Right lobe of liver (tissue), 6 donors: ENCODE results near the gene PLCL1. TPM values are rescaled to one million over a fixed set of nuclear protein-coding genes. Genes with fewer than 3 reads are reported as not detected.

Experiments used
- ATAC-seq, 4 donors: fragments of 200-7000 bp; cut with Tn5 transposase; one replicate each; pipeline ENCODE4 v1.9.1; 2020; ENCODE audit warnings: mild to moderate bottlenecking in 4 of 4, moderate library complexity in 4 of 4
- DNase-seq, 3 donors: peaks; one replicate each; pipeline ENCODE4 v3.0.0-alpha.2; 2020
- H3K27ac ChIP-seq, 3 donors: fragments of 200-600 bp; one replicate each; pipeline ENCODE4 v1.8.0; 2022
- H3K27me3 ChIP-seq, 2 donors: fragments of 200-600 bp; one replicate each; pipeline ENCODE4 v1.8.0; 2022
- H3K36me3 ChIP-seq, 4 donors: fragments of 200-600 bp; sonication (generic) in 1 of 4; one replicate each; pipeline versions ENCODE4 v1.5.1 to v1.8.0; 2017 to 2022; ENCODE audit warnings: control low read depth in 1 of 4
- H3K4me1 ChIP-seq, 4 donors: fragments of 200-600 bp; sonication (generic) in 1 of 4; one replicate each; pipeline versions ENCODE4 v1.5.1 to v1.8.0; 2017 to 2022; ENCODE audit warnings: control low read depth in 1 of 4
- H3K4me3 ChIP-seq, 3 donors: fragments of 200-600 bp; one replicate each; pipeline ENCODE4 v1.8.0; 2022
- H3K9me3 ChIP-seq, 4 donors: fragments of 200-600 bp; sonication (generic) in 1 of 4; one replicate each; pipeline versions ENCODE4 v1.5.1 to v1.8.0; 2017 to 2022; ENCODE audit warnings: control low read depth in 1 of 4
- POLR2A ChIP-seq: fragments of 450-650 bp; IDR thresholded peaks from one replicate; pipeline ENCODE4 v1.6.1; 2017; ENCODE audit warnings: antibody characterized with exemption, mild to moderate bottlenecking
- WGBS: methylation state at CpG from one replicate; pipeline ENCODE4 v1.1.6; 2018; ENCODE audit warnings: low coverage, low lambda C conversion rate; ENCODE audit not compliant: insufficient coverage; ENCODE audit errors: missing lambda C conversion rate; 5-methylcytosine and 5-hydroxymethylcytosine counted together
- intact Hi-C, 2 donors: fragments of 100-400 bp; cut with DNase I; formaldehyde crosslinking; loops; one replicate each; pipeline versions ENCODE4 v1.11.2 to v1.14.1; 2022
- total RNA-seq, 6 experiments: library from RNA; depleted of rRNA in 2 of 6; stranded (reverse); fragments of >200 nt in 2 of 6; fragmentation: NEBNext Ultra II Directional in 3 of 6; extraction: Animal tissue kit (Norgen Biotek cat#: 25700) in 3 of 6; gene quantifications; one replicate each; pipeline versions ENCODE4 v1.1.0 to v1.2.4, GENCODE V29; 2016 to 2023
- TF ChIP-seq, protein P1 (sequence below), 4 donors: fragments of 200-600 bp in 3 of 4; fragments of 450-650 bp in 1 of 4; IDR thresholded peaks; one replicate each; pipeline versions ENCODE4 v1.5.1 to v1.8.0; 2016 to 2022; ENCODE audit warnings: antibody characterized with exemption in 4 of 4, mild to moderate bottlenecking in 2 of 4
- donor health status: DM: no; HTN: yes; CAD: no.
- donor health status: DM: no; HTN: no; CAD: no.
- donor health status: DM: no; HTN: no; CAD: no.
- donor health status: DM: no; HTN: yes; CAD: no.
- donor health status: DM: no; HTN: yes; CAD: no.

The PLCL1 gene
- total RNA-seq, 6 experiments from 2014 or later, result 0.12 to 0.37 (median 0.24) TPM

DNA sequence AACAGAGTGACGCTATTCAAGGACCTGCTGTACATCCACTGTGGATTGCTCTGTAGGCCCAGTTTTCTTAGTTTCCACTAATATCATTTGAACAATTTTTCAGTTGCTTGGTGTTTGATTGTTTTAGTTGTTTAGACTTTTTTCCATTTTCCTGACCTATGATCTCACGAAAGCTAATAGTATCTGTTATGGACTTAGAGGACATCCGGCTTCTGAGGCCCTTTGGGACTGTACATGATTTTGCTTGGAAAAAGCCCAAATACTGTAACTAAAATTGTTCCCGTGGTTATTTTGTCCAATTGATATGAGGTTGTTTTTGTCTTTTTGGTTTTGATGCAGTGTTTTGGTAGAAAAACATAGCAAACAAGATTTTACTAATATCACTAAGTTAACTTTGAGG, 174.6 kb downstream of the PLCL1 start:
- no peak overlapping the region for H3K27ac ChIP-seq
- no peak for ATAC-seq
- no peaks in the 10 kb centered on the region for H3K9me3 ChIP-seq
- H3K27me3 ChIP-seq, result no peaks in the 10 kb centered on the region
- DNase-seq, result no peak
- TF ChIP-seq, protein P1, sequence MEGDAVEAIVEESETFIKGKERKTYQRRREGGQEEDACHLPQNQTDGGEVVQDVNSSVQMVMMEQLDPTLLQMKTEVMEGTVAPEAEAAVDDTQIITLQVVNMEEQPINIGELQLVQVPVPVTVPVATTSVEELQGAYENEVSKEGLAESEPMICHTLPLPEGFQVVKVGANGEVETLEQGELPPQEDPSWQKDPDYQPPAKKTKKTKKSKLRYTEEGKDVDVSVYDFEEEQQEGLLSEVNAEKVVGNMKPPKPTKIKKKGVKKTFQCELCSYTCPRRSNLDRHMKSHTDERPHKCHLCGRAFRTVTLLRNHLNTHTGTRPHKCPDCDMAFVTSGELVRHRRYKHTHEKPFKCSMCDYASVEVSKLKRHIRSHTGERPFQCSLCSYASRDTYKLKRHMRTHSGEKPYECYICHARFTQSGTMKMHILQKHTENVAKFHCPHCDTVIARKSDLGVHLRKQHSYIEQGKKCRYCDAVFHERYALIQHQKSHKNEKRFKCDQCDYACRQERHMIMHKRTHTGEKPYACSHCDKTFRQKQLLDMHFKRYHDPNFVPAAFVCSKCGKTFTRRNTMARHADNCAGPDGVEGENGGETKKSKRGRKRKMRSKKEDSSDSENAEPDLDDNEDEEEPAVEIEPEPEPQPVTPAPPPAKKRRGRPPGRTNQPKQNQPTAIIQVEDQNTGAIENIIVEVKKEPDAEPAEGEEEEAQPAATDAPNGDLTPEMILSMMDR (IDR thresholded peaks at IDR 0.05), result no peak
- TF ChIP-seq POLR2A, result no peak
- 60% methylated on average over 4 of the region's 4 CpGs for WGBS
- H3K36me3 ChIP-seq, result no peaks in the 10 kb centered on the region
- no peak overlapping the region for H3K4me3 ChIP-seq
- no peaks in the 10 kb centered on the region for H3K4me1 ChIP-seq
- intact Hi-C loops, result no loop called here

DNA sequence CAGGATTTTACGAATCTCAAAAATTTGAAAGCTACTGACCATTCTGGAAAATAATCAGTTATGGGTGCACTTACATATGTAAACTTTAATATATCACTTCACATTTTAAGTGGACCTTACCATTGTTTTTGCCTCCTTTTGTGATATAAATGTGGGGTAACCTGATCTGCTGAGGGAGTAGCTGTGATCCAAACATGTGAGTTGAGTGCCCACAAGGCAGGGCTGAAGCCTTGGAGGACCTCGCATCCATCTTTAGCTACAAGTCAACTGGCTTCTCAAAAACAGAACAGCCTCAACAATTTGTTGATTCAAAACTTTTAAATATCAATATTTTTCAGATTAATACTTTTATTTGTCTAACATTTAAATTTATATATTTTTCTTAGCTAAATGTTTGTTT, 178.2 kb downstream of the PLCL1 start:
- Histone ChIP-seq H3K4me3 (no peak overlapping the region), H3K27ac (no peak overlapping the region), H3K36me3 (no peaks in the 10 kb centered on the region), H3K9me3 (no peaks in the 10 kb centered on the region), H3K4me1 (no peaks in the 10 kb centered on the region), H3K27me3 (no peaks in the 10 kb centered on the region)
- no peak for TF ChIP-seq POLR2A
- TF ChIP-seq, protein P1 (IDR thresholded peaks at IDR 0.05), result no peak
- DNase-seq (no peak), ATAC-seq (no peak)
- 46% methylated on average over 2 of the region's 2 CpGs for WGBS
- intact Hi-C loops, result no loop called here

DNA sequence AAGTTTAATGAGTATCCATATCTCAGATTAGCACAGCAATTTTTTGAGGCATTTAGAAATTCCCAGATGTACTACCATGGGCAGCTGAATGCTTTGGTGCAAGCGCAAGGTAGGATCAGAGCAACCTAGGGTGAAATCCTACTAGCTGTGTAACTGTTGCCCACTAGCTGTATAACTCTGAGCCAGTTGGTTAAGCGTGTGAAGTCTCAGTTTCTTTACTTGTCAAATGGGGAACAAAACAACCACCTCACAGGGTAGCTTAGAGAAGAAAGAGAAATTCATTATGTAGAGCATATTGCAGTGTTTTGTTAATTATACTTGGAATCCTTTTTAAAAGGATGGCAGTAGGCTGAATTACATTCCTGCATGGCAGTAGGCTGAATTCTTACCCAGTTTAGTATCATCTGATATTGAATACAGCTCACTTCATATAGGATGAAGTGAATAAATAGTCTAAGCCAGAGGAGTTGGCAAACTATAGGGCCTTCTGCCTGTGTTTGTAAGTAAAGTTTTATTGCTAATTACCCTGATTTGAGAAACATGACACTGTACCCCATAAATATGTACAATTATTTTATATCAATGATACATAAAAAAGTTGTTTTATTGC, 180.7 kb downstream of the PLCL1 start:
- H3K9me3 ChIP-seq, result no peaks in the 10 kb centered on the region
- no peaks in the 10 kb centered on the region for H3K36me3 ChIP-seq
- no peak overlapping the region for H3K27ac ChIP-seq
- 85% methylated on average over 2 of the region's 2 CpGs for WGBS
- no peaks in the 10 kb centered on the region for H3K27me3 ChIP-seq
- ATAC-seq (no peak), DNase-seq (no peak)
- intact Hi-C loops, result no loop called here
- TF ChIP-seq, protein P1 (IDR thresholded peaks at IDR 0.05), result no peak
- TF ChIP-seq POLR2A, result no peak
- no peaks in the 10 kb centered on the region for H3K4me1 ChIP-seq
- H3K4me3 ChIP-seq, result no peak overlapping the region

DNA sequence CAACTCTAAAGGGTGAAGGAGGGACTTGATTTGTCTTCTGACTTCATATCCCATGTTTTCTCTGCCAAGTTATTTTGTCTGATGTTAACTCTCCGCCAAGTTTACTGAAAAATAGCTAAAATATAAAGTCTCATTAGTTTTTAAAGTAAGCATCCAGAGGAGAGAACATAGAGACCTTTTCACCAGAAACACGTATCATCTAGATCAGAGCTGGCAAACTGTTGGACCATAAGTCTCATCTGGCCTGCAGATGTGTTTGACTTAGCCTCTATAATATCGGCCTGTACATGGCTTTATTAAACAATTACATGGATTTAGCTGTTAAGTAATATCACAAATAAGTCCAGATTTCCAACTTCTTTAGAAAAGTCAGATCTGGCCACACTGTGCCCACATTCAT, 182.6 kb downstream of the PLCL1 start:
- ATAC-seq, result no peak
- WGBS, result 52% methylated on average over 3 of the region's 3 CpGs
- H3K4me3 ChIP-seq, result no peak overlapping the region
- no peaks in the 10 kb centered on the region for H3K27me3 ChIP-seq
- TF ChIP-seq POLR2A, result no peak
- TF ChIP-seq, protein P1 (IDR thresholded peaks at IDR 0.05), result no peak
- H3K9me3 ChIP-seq, result no peaks in the 10 kb centered on the region
- no peaks in the 10 kb centered on the region for H3K36me3 ChIP-seq
- H3K27ac ChIP-seq, result no peak overlapping the region
- no peaks in the 10 kb centered on the region for H3K4me1 ChIP-seq
- DNase-seq, result no peak
- intact Hi-C loops, result no loop called here

DNA sequence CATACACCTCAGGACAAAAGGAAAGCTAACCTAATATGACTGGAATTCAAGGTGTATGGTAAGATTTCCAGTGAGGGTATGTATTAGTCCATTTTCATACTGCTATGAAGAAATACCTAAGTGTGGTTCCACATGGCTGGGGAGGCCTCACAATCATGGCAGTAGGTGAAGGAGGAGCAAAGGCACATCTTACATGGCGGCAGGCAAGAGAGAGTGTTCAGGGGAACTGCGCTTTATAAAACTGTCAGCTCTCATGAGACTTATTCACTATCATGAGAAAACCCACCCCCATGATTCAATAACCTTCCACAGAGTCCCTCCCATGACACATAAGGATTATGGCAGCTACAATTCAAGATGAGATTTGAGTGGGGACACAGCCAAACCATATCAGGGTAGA, 186.0 kb downstream of the PLCL1 start:
- WGBS, result no CpG with 5 or more reads among the region's 2 CpGs
- Histone ChIP-seq H3K27me3 (no peaks in the 10 kb centered on the region), H3K4me1 (no peaks in the 10 kb centered on the region), H3K27ac (no peak overlapping the region), H3K4me3 (no peak overlapping the region), H3K9me3 (no peaks in the 10 kb centered on the region), H3K36me3 (no peaks in the 10 kb centered on the region)
- intact Hi-C loops, result no loop called here
- TF ChIP-seq POLR2A, result no peak
- TF ChIP-seq, protein P1 (IDR thresholded peaks at IDR 0.05), result no peak
- no peak for DNase-seq
- no peak for ATAC-seq
